Loucy (cell line): ENCODE data around the gene MYO1A.

Source experiments
- H2AFZ ChIP-seq: fragments of 200-600 bp; sonication (generic); 2 replicates; pipeline ENCODE4 v1.6.0; 2016; ENCODE audit warnings: antibody characterized with exemption, mild to moderate bottlenecking, low read length, moderate library complexity
- H3F3A ChIP-seq: fragments of 200-600 bp; 2 replicates; pipeline ENCODE4 v1.6.0; 2016; ENCODE audit warnings: antibody characterized with exemption, low read depth, mild to moderate bottlenecking
- H3K27me3 ChIP-seq: fragments of 200-600 bp; sonication (generic); 2 replicates; pipeline ENCODE4 v1.6.1; 2014; ENCODE audit warnings: low read length, mild to moderate bottlenecking; ENCODE audit not compliant: insufficient read depth, poor library complexity, severe bottlenecking
- H3K36me3 ChIP-seq: fragments of 200-600 bp; sonication (generic); 2 replicates; pipeline ENCODE4 v1.6.1; 2016; ENCODE audit warnings: low read length; ENCODE audit not compliant: insufficient read depth
- H3K4me1 ChIP-seq: fragments of 200-600 bp; sonication (generic); 2 replicates; pipeline ENCODE4 v1.5.1; 2014; ENCODE audit warnings: low read length, mild to moderate bottlenecking; ENCODE audit not compliant: insufficient read depth, poor library complexity, severe bottlenecking
- H3K4me2 ChIP-seq: fragments of 200-600 bp; sonication (generic); 2 replicates; pipeline ENCODE4 v1.6.0; 2014; ENCODE audit warnings: antibody characterized with exemption, low read length, low read depth, mild to moderate bottlenecking; ENCODE audit not compliant: poor library complexity, severe bottlenecking
- H3K4me3 ChIP-seq: fragments of 200-600 bp; sonication (generic); 2 replicates; pipeline ENCODE4 v1.5.1; 2014; ENCODE audit warnings: low read length, mild to moderate bottlenecking, mixed read lengths; ENCODE audit not compliant: poor library complexity, severe bottlenecking
- H3K79me2 ChIP-seq: fragments of 200-600 bp; sonication (generic); 2 replicates; pipeline ENCODE4 v1.6.1; 2014; ENCODE audit warnings: low read length; ENCODE audit not compliant: insufficient read depth
- H3K9ac ChIP-seq: fragments of 200-600 bp; sonication (generic); 2 replicates; pipeline ENCODE4 v1.6.0; 2014; ENCODE audit warnings: mild to moderate bottlenecking, low read depth, low read length, moderate library complexity; ENCODE audit not compliant: poor library complexity, severe bottlenecking
- H3K9me2 ChIP-seq: fragments of 200-600 bp; sonication (generic); replicated peaks from 2 replicates; pipeline ENCODE4 v1.6.1; 2016; ENCODE audit warnings: low read depth, low read length, mixed read lengths
- H3K9me3 ChIP-seq: fragments of 200-600 bp; sonication (generic); 2 replicates; pipeline ENCODE4 v1.6.1; 2014; ENCODE audit warnings: mild to moderate bottlenecking, antibody characterized with exemption, low read length, low read depth; ENCODE audit not compliant: insufficient read depth
- H4K20me1 ChIP-seq: fragments of 200-600 bp; sonication (generic); 2 replicates; pipeline ENCODE4 v1.6.0; 2014; ENCODE audit warnings: antibody characterized with exemption, low read length, mild to moderate bottlenecking; ENCODE audit not compliant: insufficient read depth, poor library complexity, severe bottlenecking
- CTCF ChIP-seq: fragments of 200-600 bp; sonication (generic); conservative IDR thresholded peaks from 2 replicates; pipeline ENCODE4 v1.5.1; 2014; ENCODE audit warnings: mild to moderate bottlenecking, antibody characterized with exemption, low read length
- EZH2phosphoT487 ChIP-seq: fragments of 200-600 bp; IDR thresholded peaks from 2 replicates; pipeline ENCODE4 v1.6.1; 2018; ENCODE audit warnings: antibody characterized with exemption, mild to moderate bottlenecking, moderate library complexity, borderline replicate concordance

Gene MYO1A

GRCh38 chr12:56999456-56999855 lies 50.5 kb downstream of the MYO1A start:
- peak overlapping the region; percentile 65 for H3K4me2 ChIP-seq
- peak overlapping the region; percentile 32 for H3K9ac ChIP-seq
- no peaks in the 10 kb centered on the region for H3K9me3 ChIP-seq
- H2AFZ ChIP-seq, result no peak overlapping the region
- peaks cover 20% of the 10 kb centered on the region for H3K4me1 ChIP-seq
- H3K79me2 ChIP-seq, result peaks cover 52% of the 10 kb centered on the region
- peaks cover 36% of the 10 kb centered on the region for H4K20me1 ChIP-seq
- no peaks in the 10 kb centered on the region for H3K9me2 ChIP-seq
- no peaks in the 10 kb centered on the region for H3K27me3 ChIP-seq
- peaks cover 33% of the 10 kb centered on the region; the same call in 1 of the 2 replicates for H3K36me3 ChIP-seq
- TF ChIP-seq EZH2phosphoT487, result no peak
- TF ChIP-seq CTCF, result no peak
- no peak overlapping the region for H3K4me3 ChIP-seq
- H3F3A ChIP-seq, result no peaks in the 10 kb centered on the region

GRCh38 chr12:56998981-56999380 lies 50.9 kb downstream of the MYO1A start:
- H3K36me3 ChIP-seq, result peaks cover 28% of the 10 kb centered on the region; the same call in 1 of the 2 replicates
- peaks cover 32% of the 10 kb centered on the region for H4K20me1 ChIP-seq

DNA sequence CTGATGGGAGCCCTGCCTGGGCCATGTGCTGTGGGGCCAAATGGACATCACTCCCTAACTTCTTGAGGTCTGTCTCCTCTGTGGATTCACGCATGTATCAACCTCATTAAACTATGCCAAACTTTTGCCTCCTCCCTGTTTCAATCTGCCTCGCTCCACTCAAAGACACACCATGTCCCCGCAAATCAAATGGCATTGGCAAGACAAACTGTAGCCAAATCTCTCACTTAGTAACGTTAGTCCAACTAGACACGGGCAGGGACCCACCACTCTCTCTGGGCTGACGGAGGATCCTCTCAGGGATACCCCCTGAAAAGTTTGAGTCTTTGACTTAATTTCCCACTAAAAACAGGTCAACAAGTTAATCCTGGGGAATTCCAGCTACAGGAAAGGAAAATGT lies 51.6 kb downstream of the MYO1A start:
- peaks cover 30% of the 10 kb centered on the region for H4K20me1 ChIP-seq
- H3K4me1 ChIP-seq, result peaks cover 18% of the 10 kb centered on the region
- no peak overlapping the region for H3K4me2 ChIP-seq
- peaks cover 40% of the 10 kb centered on the region for H3K79me2 ChIP-seq
- H3K9ac ChIP-seq, result no peak overlapping the region
- H3F3A ChIP-seq, result no peaks in the 10 kb centered on the region
- no peaks in the 10 kb centered on the region for H3K9me2 ChIP-seq
- no peaks in the 10 kb centered on the region for H3K27me3 ChIP-seq
- peaks cover 21% of the 10 kb centered on the region; the same call in 1 of the 2 replicates for H3K36me3 ChIP-seq
- no peak overlapping the region for H3K4me3 ChIP-seq
- no peaks in the 10 kb centered on the region for H3K9me3 ChIP-seq
- TF ChIP-seq EZH2phosphoT487 (no peak), CTCF (no peak)
- H2AFZ ChIP-seq, result no peak overlapping the region

More at GRCh38 chr12:56998981-56999380, 50.9 kb downstream of the MYO1A start:
- TF ChIP-seq EZH2phosphoT487, result no peak
- no peak for TF ChIP-seq CTCF
- Histone ChIP-seq H3K9me2 (no peaks in the 10 kb centered on the region), H3K79me2 (peaks cover 47% of the 10 kb centered on the region), H3K9me3 (no peaks in the 10 kb centered on the region), H3K9ac (peak overlapping the region; percentile 32), H3K4me3 (no peak overlapping the region), H3F3A (no peaks in the 10 kb centered on the region), H3K4me1 (peaks cover 18% of the 10 kb centered on the region), H3K4me2 (peak overlapping the region; percentile 65), H3K27me3 (no peaks in the 10 kb centered on the region), H2AFZ (no peak overlapping the region)
